Suprapubic skin (tissue), 4 donors: ENCODE data around the gene MSH6.

ENCODE experiments used
- EP300 ChIP-seq: sonication (generic); formaldehyde crosslinking; IDR thresholded peaks from one replicate; pipeline ENCODE4 v1.6.1; 2017; ENCODE audit warnings: antibody characterized with exemption
- POLR2A ChIP-seq, 2 donors: fragments of 450-650 bp; IDR thresholded peaks; one replicate each; pipeline ENCODE4 v1.6.1; 2017; ENCODE audit warnings: antibody characterized with exemption in 2 of 2, mild to moderate bottlenecking in 2 of 2, moderate library complexity in 2 of 2
- POLR2AphosphoS5 ChIP-seq, 3 donors: sonication (generic); formaldehyde crosslinking; IDR thresholded peaks; one replicate each; pipeline ENCODE4 v1.6.1; 2017; ENCODE audit warnings: antibody characterized with exemption in 3 of 3
- TF ChIP-seq, protein P1 (sequence below), 2 donors: fragments of 200-600 bp in 1 of 2; fragments of 450-650 bp in 1 of 2; sonication (generic) in 1 of 2; IDR thresholded peaks; one replicate each; pipeline ENCODE4 v1.5.1; 2016 to 2019; ENCODE audit warnings: antibody characterized with exemption in 2 of 2, mild to moderate bottlenecking in 1 of 2, moderate library complexity in 1 of 2

DNA sequence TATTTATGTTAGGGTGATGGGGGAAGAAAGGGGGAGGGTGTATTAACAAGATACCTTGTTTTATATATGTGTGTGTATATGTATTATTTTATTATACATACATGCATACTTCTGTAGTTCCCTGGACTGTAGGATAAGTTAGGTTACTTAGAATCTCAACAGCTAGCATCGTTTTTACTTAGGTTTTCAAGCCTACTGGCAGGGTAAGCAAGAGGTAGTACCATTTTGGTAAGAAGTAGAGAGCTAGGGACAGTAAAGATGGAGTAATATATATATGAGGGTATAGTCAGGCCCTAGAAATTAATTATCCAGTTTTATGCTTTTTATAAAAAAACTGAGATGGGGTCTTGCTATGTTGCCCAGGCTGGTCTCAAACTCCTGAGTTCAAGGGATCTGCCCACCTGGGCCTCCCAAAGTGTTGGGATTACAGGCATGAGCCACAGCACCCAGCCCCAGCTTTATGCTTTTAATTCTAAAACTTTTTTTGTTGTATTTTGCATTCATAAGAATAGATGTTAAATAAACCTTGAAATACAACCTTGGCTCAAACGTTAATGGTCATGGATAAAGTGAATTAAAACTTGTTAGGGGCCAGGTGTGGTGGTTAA lies 13.2 kb downstream of the MSH6 start:
- TF ChIP-seq, protein P1, sequence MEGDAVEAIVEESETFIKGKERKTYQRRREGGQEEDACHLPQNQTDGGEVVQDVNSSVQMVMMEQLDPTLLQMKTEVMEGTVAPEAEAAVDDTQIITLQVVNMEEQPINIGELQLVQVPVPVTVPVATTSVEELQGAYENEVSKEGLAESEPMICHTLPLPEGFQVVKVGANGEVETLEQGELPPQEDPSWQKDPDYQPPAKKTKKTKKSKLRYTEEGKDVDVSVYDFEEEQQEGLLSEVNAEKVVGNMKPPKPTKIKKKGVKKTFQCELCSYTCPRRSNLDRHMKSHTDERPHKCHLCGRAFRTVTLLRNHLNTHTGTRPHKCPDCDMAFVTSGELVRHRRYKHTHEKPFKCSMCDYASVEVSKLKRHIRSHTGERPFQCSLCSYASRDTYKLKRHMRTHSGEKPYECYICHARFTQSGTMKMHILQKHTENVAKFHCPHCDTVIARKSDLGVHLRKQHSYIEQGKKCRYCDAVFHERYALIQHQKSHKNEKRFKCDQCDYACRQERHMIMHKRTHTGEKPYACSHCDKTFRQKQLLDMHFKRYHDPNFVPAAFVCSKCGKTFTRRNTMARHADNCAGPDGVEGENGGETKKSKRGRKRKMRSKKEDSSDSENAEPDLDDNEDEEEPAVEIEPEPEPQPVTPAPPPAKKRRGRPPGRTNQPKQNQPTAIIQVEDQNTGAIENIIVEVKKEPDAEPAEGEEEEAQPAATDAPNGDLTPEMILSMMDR (IDR thresholded peaks at IDR 0.05) = no peak
- TF ChIP-seq EP300 (no peak), POLR2A (IDR thresholded peaks at IDR 0.05) (no peak), POLR2AphosphoS5 (IDR thresholded peaks at IDR 0.05) (no peak)
